Measurements from ENCODE around the gene CAMK1D. TPM values are rescaled to one million over a fixed set of nuclear protein-coding genes. Genes with fewer than 3 reads are reported as not detected.

CAMK1D gene
- total and polyA plus RNA-seq, 3 donors from 2014 or later, result 10.0 to 14.5 (median 14.0) TPM

GRCh38 chr10:12579954-12580858, 230.9 kb downstream of the CAMK1D start:
- no peaks in the 10 kb centered on the region for H3K27me3 ChIP-seq
- H3K4me1 ChIP-seq, result no peaks in the 10 kb centered on the region
- 60 to 75% methylated on average over 7 of the region's 7 CpGs for WGBS, 2 donors
- no peak for DNase-seq
- H3K27ac ChIP-seq, result no peak overlapping the region
- intact Hi-C loops (cut with DNase I; ENCODE audit: low total_unique reads), result no loop called here
- no peak overlapping the region for H3K4me3 ChIP-seq
- TF ChIP-seq CTCF (IDR thresholded peaks at IDR 0.05) (no peak), POLR2A (IDR thresholded peaks at IDR 0.05) (no peak)
- H3K9me3 ChIP-seq, result no peaks in the 10 kb centered on the region
- H3K36me3 ChIP-seq (ENCODE audit: low read depth, missing control alignments), result no peaks in the 10 kb centered on the region

GRCh38 chr10:12583891-12584595, 234.7 kb downstream of the CAMK1D start:
- intact Hi-C loops (cut with DNase I; ENCODE audit: low total_unique reads), result no loop called here
- DNase-seq, result no peak
- H3K4me1 ChIP-seq, result no peaks in the 10 kb centered on the region
- no peaks in the 10 kb centered on the region for H3K27me3 ChIP-seq
- no peaks in the 10 kb centered on the region for H3K9me3 ChIP-seq
- no peaks in the 10 kb centered on the region for H3K36me3 ChIP-seq (ENCODE audit: low read depth, missing control alignments)
- H3K27ac ChIP-seq, result no peak overlapping the region
- WGBS, 2 donors, result 92 to 97% methylated on average over 5 of the region's 5 CpGs
- TF ChIP-seq CTCF (IDR thresholded peaks at IDR 0.05) (no peak), POLR2A (IDR thresholded peaks at IDR 0.05) (no peak)
- no peak overlapping the region for H3K4me3 ChIP-seq

- peaks cover 6% of the 10 kb centered on the region for H3K4me1 ChIP-seq
- DNase-seq, result no peak
- H3K36me3 ChIP-seq (ENCODE audit: low read depth, missing control alignments), result no peaks in the 10 kb centered on the region
- no peak overlapping the region for H3K4me3 ChIP-seq
- TF ChIP-seq CTCF (IDR thresholded peaks at IDR 0.05) (no peak), POLR2A (IDR thresholded peaks at IDR 0.05) (no peak)
- no peaks in the 10 kb centered on the region for H3K27me3 ChIP-seq
- 87 to 88% methylated on average over 4 of the region's 4 CpGs for WGBS, 2 donors
- H3K9me3 ChIP-seq, result no peaks in the 10 kb centered on the region
- intact Hi-C loops (cut with DNase I; ENCODE audit: low total_unique reads), result no loop called here
- H3K27ac ChIP-seq, result no peak overlapping the region
Observed at GRCh38 chr10:12586741-12587140, 237.4 kb downstream of the CAMK1D start.

GRCh38 chr10:12587451-12587888, 238.1 kb downstream of the CAMK1D start:
- H3K4me1 ChIP-seq, result peaks cover 6% of the 10 kb centered on the region
- 51 to 62% methylated on average over 4 of the region's 4 CpGs for WGBS, 2 donors
- no peaks in the 10 kb centered on the region for H3K27me3 ChIP-seq
- H3K9me3 ChIP-seq, result no peaks in the 10 kb centered on the region
- H3K36me3 ChIP-seq (ENCODE audit: low read depth, missing control alignments), result no peaks in the 10 kb centered on the region
- H3K27ac ChIP-seq, result no peak overlapping the region
- no peak for TF ChIP-seq CTCF (IDR thresholded peaks at IDR 0.05)
- no peak for TF ChIP-seq POLR2A (IDR thresholded peaks at IDR 0.05)
- DNase-seq, result no peak
- H3K4me3 ChIP-seq, result no peak overlapping the region
- intact Hi-C loops (cut with DNase I; ENCODE audit: low total_unique reads), result no loop called here

Data from testis (tissue), 3 donors.